ENCODE results near the gene NUMA1. TPM values are rescaled to one million over a fixed set of nuclear protein-coding genes. Genes with fewer than 3 reads are reported as not detected.

NUMA1 gene
- total RNA-seq, 1 donor: 233 TPM

DNA sequence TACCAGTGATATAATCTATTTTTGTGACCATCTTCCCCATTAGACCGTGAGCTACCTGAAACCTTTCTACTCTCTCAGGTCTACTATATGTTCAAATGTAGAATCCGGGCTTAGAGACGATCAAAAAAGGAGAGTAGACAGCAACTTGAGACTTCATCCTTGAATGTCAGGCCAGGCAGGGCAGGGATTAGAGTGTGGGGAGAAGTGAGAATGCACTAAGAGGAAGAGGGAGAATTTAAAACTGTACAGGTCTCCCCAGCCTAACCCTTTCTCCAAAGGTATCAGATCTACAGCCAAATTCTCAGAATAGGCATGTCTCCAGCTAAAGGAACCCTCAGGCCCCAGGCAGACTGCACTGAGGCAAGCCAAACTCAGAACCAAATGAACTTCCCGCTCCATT, 21.8 kb upstream of the NUMA1 start:
- DNase-seq (ENCODE audit: low read depth in 2 of 3, low spot score in 2 of 3): no peak

DNA sequence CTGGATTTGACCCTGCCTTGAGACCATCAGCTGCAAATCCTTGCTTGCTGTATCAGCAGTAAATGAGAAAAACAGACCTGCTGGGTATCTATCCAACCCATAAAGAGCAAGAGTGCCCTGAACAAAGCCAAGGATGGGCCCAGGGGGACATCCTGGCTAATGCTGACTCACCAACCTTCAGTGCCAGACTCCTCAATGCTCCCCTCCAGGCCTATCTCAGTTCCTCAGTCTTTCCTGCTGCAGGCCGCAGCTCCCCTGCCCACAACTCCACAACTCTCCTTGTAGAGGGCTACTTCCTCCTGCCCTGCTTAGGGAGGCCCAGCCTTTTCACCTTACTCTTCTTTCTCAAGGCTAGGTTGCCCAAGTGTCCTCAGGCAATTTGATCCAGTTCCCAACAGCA, 20.1 kb upstream of the NUMA1 start:
- DNase-seq (ENCODE audit: low read depth in 2 of 3, low spot score in 2 of 3): peak in 2 of 3 donors; percentile 94 to 95

- no peak for DNase-seq (ENCODE audit: low read depth in 2 of 3, low spot score in 2 of 3)
These were observed 19.7 kb upstream of the NUMA1 start for GRCh38 chr11:72100009-72100408.

- DNase-seq (ENCODE audit: low read depth in 2 of 3, low spot score in 2 of 3): no peak
These were observed 18.4 kb upstream of the NUMA1 start for GRCh38 chr11:72098741-72099140.

- DNase-seq (ENCODE audit: low read depth in 2 of 3, low spot score in 2 of 3): peak; percentile 48 to 93 (median 86)
These were observed 10.9 kb upstream of the NUMA1 start for GRCh38 chr11:72091292-72091691.

DNA sequence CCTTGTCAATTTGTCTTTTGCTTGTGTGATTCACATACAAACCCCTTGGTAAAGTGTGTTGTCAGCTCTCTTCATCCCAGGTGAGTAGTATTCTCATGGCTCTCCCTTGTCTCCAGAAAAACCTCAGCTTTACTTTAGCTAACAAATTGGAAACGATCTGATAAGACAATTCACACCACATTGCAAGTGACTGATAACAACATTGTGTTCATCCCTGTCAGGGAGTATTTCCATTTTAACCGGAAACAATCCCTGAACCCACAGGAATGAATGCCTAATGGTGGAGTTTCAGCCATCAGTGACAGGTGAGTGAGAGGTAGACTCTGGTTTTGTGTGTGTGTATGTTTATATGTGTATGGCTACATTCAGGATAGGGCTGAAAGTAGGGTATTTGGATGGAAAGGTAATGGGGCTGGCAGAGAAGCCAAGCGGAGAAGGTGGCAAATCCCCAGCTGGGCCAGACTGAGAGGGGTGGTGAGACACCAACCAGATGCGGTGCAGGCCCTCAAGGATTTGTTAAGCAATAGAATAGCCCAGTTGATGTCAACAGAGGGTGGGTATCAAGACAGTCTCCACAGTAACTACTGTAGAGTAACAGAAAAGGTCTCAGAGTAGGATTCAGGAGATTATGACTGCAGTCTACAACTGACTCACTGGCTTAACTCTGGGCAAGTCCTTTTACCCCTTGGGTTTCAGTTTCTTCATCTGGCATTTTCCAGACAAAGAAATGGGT, 7.9 kb upstream of the NUMA1 start:
- no peak for DNase-seq (ENCODE audit: low read depth in 2 of 3, low spot score in 2 of 3)

DNA sequence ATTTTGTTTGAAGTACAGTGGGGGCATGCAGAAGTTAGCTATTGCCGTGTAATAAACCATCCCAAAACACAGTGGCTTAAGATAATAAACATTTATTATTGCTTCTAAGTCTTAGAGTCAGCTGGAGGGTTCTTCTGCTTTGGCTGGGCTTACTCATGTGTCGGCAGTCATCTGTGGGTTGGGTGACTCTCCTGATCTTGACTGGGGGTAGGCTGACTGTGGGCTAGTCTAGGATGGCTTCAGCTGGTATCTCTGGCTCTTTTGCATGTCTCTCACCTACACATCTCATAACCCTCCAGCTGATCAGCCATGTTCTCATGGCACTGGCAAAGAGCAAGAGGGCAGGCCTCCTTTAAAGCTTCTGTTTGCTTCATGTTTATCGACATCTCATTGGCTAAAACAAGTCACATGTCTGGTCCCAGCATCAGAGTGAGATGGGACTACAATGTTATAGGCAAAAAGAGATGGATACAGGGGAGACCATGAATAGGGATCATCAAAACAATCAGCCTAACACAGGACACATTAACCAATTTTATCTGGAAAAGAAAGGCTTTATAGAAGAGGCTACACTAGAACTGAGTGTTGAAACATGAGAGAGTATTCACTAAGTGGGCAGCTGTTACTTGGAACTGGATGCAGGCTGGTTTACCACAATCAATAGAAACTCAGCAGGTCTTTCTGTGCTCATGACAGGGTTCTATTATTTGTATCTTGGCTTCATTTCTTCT, 5.4 kb upstream of the NUMA1 start:
- DNase-seq (ENCODE audit: low read depth in 2 of 3, low spot score in 2 of 3): no peak

GRCh38 chr11:72084965-72085364, 4.6 kb upstream of the NUMA1 start:
- DNase-seq (ENCODE audit: low read depth in 2 of 3, low spot score in 2 of 3): no peak

DNA sequence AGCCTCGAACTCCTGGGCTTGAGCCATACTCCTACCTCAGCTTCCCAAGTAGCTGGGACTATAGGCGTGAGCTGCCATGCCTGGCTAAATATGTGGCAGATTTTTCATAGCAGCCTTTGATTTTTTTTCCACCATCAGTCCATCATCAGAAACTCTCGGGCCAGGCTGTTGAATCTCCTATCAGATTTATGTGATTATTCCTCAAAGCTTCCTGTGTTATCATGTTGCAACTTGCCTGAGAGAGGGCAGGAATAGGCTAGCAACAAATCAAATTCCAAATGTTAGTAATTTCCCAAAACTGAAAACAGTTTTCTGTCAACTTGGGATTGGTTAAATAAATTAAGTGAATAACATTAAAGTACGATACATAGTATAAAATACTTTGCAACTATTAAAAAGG, 3.7 kb upstream of the NUMA1 start:
- no peak for DNase-seq (ENCODE audit: low read depth in 2 of 3, low spot score in 2 of 3)

GRCh38 chr11:72083414-72083813, 3.1 kb upstream of the NUMA1 start:
- DNase-seq (ENCODE audit: low read depth in 2 of 3, low spot score in 2 of 3): no peak

- DNase-seq (ENCODE audit: low read depth in 2 of 3, low spot score in 2 of 3): peak in 1 of 3 donors; percentile 16
These were observed 1.6 kb upstream of the NUMA1 start for GRCh38 chr11:72081821-72082453.

- DNase-seq (ENCODE audit: low read depth in 2 of 3, low spot score in 2 of 3): no peak
These were observed 872 bp upstream of the NUMA1 start for GRCh38 chr11:72081184-72081644.

- peak in 1 of 3 donors; percentile 13 for DNase-seq (ENCODE audit: low read depth in 2 of 3, low spot score in 2 of 3)
These were observed 470 bp downstream of the NUMA1 start for GRCh38 chr11:72079819-72080325.

DNA sequence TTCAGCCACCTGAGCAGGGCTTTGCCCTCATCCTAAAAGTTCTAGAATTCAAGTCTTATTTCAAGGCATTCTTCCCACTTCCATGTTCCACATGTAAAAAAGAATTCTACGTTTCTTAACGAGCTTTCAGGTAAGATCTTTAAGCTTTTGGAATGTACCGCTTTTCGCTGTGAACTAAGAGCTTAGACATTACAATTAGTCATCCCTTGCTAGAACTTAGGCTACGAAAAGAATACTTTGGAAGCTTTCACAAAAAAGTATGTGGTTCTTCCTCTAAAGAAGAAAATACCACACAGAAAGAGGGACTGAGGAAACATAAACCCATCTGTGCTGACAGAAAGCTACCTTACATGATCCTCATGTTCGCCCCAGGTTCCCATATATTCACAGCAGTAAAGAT, 1.9 kb downstream of the NUMA1 start:
- no peak for DNase-seq (ENCODE audit: low read depth in 2 of 3, low spot score in 2 of 3)

- DNase-seq (ENCODE audit: low read depth in 2 of 3, low spot score in 2 of 3): no peak
These were observed 4.6 kb downstream of the NUMA1 start for GRCh38 chr11:72075756-72076155.

- DNase-seq (ENCODE audit: low read depth in 2 of 3, low spot score in 2 of 3): peak in 2 of 3 donors; percentile 73 to 83
These were observed 5.2 kb downstream of the NUMA1 start for GRCh38 chr11:72075109-72075508.

GRCh38 chr11:72072348-72072747, 8.0 kb downstream of the NUMA1 start:
- DNase-seq (ENCODE audit: low read depth in 2 of 3, low spot score in 2 of 3): no peak

DNA sequence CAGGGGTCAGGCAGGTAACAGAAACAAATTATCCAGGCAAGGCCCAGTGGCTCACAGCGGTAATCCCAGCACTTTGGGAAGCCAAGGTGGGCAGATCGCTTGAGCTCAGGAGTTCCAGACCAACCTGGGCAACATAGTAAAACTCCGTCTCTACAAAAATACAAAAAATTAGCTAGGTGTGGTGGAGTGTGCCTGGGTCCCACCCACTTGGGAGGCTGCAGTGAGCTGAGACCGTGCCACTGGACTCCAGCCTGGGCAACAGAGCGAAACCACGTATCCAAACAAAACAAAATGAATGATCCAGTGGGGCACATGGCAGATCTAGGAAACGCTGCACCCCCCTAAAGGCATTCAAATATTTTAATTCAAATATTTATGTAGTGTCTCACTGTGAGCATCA, 9.9 kb downstream of the NUMA1 start:
- DNase-seq (ENCODE audit: low read depth in 2 of 3, low spot score in 2 of 3): no peak

DNA sequence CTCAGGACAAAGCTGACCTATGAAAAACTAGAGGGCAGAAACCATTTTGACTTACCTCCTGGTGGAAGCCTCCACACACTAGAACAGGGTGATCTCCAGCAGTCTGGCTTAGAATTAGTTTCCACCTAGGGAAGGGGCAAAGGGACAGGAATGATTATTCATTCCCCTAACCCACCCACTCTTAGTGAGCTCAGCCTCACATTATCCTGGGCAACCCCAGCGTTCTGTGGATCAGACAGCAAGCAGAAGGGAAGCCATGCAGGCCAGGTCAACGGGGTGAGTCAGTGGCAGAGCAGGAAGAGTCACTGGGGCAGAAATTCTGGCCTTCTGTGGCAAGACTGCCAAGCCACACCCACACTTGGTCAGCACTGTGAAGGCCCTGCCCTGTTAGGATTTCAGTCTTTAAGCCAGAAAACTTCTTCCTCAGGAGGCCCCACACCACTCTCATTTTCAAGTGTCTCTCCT, 10.5 kb downstream of the NUMA1 start:
- DNase-seq (ENCODE audit: low read depth in 2 of 3, low spot score in 2 of 3): no peak

GRCh38 chr11:72069200-72069599, 11.1 kb downstream of the NUMA1 start:
- no peak for DNase-seq (ENCODE audit: low read depth in 2 of 3, low spot score in 2 of 3)

DNA sequence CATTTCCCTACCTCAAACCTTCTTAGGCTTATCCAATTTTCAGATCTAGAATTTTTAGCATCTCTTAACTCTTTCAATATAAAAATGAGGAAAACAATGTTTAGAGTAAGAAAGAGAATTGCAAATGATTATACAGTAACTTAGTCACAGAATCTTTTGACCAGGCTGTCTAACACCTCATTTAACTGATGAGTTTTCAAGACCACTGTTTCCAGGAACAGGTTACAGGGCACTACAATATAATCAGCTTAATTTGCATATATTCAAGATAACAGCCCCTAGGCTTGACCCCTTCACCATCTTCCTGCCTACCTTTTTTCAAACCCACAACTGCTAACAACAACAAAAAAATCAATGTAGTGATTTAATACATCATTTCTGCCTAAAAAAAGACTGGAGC, 12.7 kb downstream of the NUMA1 start:
- no peak for DNase-seq (ENCODE audit: low read depth in 2 of 3, low spot score in 2 of 3)

Data from hematopoietic multipotent progenitor cell (in vitro differentiated cells).